Loucy (cell line): Measurements from ENCODE around the gene SORBS1.

Experiments used
- H2AFZ ChIP-seq: fragments of 200-600 bp; sonication (generic); 2 replicates; pipeline ENCODE4 v1.6.0; 2016; ENCODE audit warnings: antibody characterized with exemption, mild to moderate bottlenecking, low read length, moderate library complexity
- H3F3A ChIP-seq: fragments of 200-600 bp; 2 replicates; pipeline ENCODE4 v1.6.0; 2016; ENCODE audit warnings: antibody characterized with exemption, low read depth, mild to moderate bottlenecking
- H3K27me3 ChIP-seq: fragments of 200-600 bp; sonication (generic); 2 replicates; pipeline ENCODE4 v1.6.1; 2014; ENCODE audit warnings: low read length, mild to moderate bottlenecking; ENCODE audit not compliant: insufficient read depth, poor library complexity, severe bottlenecking
- H3K36me3 ChIP-seq: fragments of 200-600 bp; sonication (generic); 2 replicates; pipeline ENCODE4 v1.6.1; 2016; ENCODE audit warnings: low read length; ENCODE audit not compliant: insufficient read depth
- H3K4me1 ChIP-seq: fragments of 200-600 bp; sonication (generic); 2 replicates; pipeline ENCODE4 v1.5.1; 2014; ENCODE audit warnings: low read length, mild to moderate bottlenecking; ENCODE audit not compliant: insufficient read depth, poor library complexity, severe bottlenecking
- H3K4me2 ChIP-seq: fragments of 200-600 bp; sonication (generic); 2 replicates; pipeline ENCODE4 v1.6.0; 2014; ENCODE audit warnings: antibody characterized with exemption, low read length, low read depth, mild to moderate bottlenecking; ENCODE audit not compliant: poor library complexity, severe bottlenecking
- H3K4me3 ChIP-seq: fragments of 200-600 bp; sonication (generic); 2 replicates; pipeline ENCODE4 v1.5.1; 2014; ENCODE audit warnings: low read length, mild to moderate bottlenecking, mixed read lengths; ENCODE audit not compliant: poor library complexity, severe bottlenecking
- H3K79me2 ChIP-seq: fragments of 200-600 bp; sonication (generic); 2 replicates; pipeline ENCODE4 v1.6.1; 2014; ENCODE audit warnings: low read length; ENCODE audit not compliant: insufficient read depth
- H3K9ac ChIP-seq: fragments of 200-600 bp; sonication (generic); 2 replicates; pipeline ENCODE4 v1.6.0; 2014; ENCODE audit warnings: mild to moderate bottlenecking, low read depth, low read length, moderate library complexity; ENCODE audit not compliant: poor library complexity, severe bottlenecking
- H3K9me2 ChIP-seq: fragments of 200-600 bp; sonication (generic); replicated peaks from 2 replicates; pipeline ENCODE4 v1.6.1; 2016; ENCODE audit warnings: low read depth, low read length, mixed read lengths
- H3K9me3 ChIP-seq: fragments of 200-600 bp; sonication (generic); 2 replicates; pipeline ENCODE4 v1.6.1; 2014; ENCODE audit warnings: mild to moderate bottlenecking, antibody characterized with exemption, low read length, low read depth; ENCODE audit not compliant: insufficient read depth
- H4K20me1 ChIP-seq: fragments of 200-600 bp; sonication (generic); 2 replicates; pipeline ENCODE4 v1.6.0; 2014; ENCODE audit warnings: antibody characterized with exemption, low read length, mild to moderate bottlenecking; ENCODE audit not compliant: insufficient read depth, poor library complexity, severe bottlenecking
- CTCF ChIP-seq: fragments of 200-600 bp; sonication (generic); conservative IDR thresholded peaks from 2 replicates; pipeline ENCODE4 v1.5.1; 2014; ENCODE audit warnings: mild to moderate bottlenecking, antibody characterized with exemption, low read length
- EZH2phosphoT487 ChIP-seq: fragments of 200-600 bp; IDR thresholded peaks from 2 replicates; pipeline ENCODE4 v1.6.1; 2018; ENCODE audit warnings: antibody characterized with exemption, mild to moderate bottlenecking, moderate library complexity, borderline replicate concordance

SORBS1 gene

GRCh38 chr10:95605163-95605562, 44.0 kb upstream of the SORBS1 start:
- Histone ChIP-seq H4K20me1 (no peaks in the 10 kb centered on the region), H3K79me2 (no peaks in the 10 kb centered on the region), H3K4me3 (no peak overlapping the region), H3K36me3 (peaks cover 53% of the 10 kb centered on the region), H3K27me3 (no peaks in the 10 kb centered on the region), H3F3A (no peaks in the 10 kb centered on the region), H2AFZ (no peak overlapping the region), H3K4me1 (no peaks in the 10 kb centered on the region), H3K9ac (no peak overlapping the region), H3K9me2 (no peaks in the 10 kb centered on the region), H3K4me2 (no peak overlapping the region), H3K9me3 (no peaks in the 10 kb centered on the region)
- no peak for TF ChIP-seq EZH2phosphoT487
- no peak for TF ChIP-seq CTCF

- H4K20me1 ChIP-seq = no peaks in the 10 kb centered on the region
- H3K4me1 ChIP-seq = no peaks in the 10 kb centered on the region
- no peaks in the 10 kb centered on the region for H3K9me3 ChIP-seq
- no peaks in the 10 kb centered on the region for H3K9me2 ChIP-seq
- H3K9ac ChIP-seq = no peak overlapping the region
- no peak overlapping the region for H3K4me3 ChIP-seq
- H3F3A ChIP-seq = no peaks in the 10 kb centered on the region
- TF ChIP-seq CTCF = no peak
- no peak for TF ChIP-seq EZH2phosphoT487
- peaks cover 48% of the 10 kb centered on the region; the same call in 1 of the 2 replicates for H3K36me3 ChIP-seq
- no peaks in the 10 kb centered on the region for H3K27me3 ChIP-seq
- no peak overlapping the region for H2AFZ ChIP-seq
- H3K4me2 ChIP-seq = no peak overlapping the region
- H3K79me2 ChIP-seq = no peaks in the 10 kb centered on the region
Observed at GRCh38 chr10:95604630-95605029, 43.5 kb upstream of the SORBS1 start.

GRCh38 chr10:95602382-95602781, 41.2 kb upstream of the SORBS1 start:
- Histone ChIP-seq H3K4me3 (no peak overlapping the region), H3K79me2 (no peaks in the 10 kb centered on the region), H4K20me1 (no peaks in the 10 kb centered on the region), H3K9me2 (no peaks in the 10 kb centered on the region), H2AFZ (no peak overlapping the region), H3F3A (no peaks in the 10 kb centered on the region), H3K4me1 (no peaks in the 10 kb centered on the region), H3K9ac (no peak overlapping the region), H3K27me3 (no peaks in the 10 kb centered on the region), H3K36me3 (peaks cover 26% of the 10 kb centered on the region; the same call in 1 of the 2 replicates), H3K4me2 (no peak overlapping the region), H3K9me3 (no peaks in the 10 kb centered on the region)
- TF ChIP-seq EZH2phosphoT487 = no peak
- TF ChIP-seq CTCF = no peak
